Measurements from ENCODE around the gene GPR3. TPM values are rescaled to one million over a fixed set of nuclear protein-coding genes. Genes with fewer than 3 reads are reported as not detected.

GPR3 gene
- total and polyA plus RNA-seq, 2 of the 13 experiments (the other 11 are each of a cell fraction or from before 2014, with no cell fraction given): 1.00 to 2.6 TPM

DNA sequence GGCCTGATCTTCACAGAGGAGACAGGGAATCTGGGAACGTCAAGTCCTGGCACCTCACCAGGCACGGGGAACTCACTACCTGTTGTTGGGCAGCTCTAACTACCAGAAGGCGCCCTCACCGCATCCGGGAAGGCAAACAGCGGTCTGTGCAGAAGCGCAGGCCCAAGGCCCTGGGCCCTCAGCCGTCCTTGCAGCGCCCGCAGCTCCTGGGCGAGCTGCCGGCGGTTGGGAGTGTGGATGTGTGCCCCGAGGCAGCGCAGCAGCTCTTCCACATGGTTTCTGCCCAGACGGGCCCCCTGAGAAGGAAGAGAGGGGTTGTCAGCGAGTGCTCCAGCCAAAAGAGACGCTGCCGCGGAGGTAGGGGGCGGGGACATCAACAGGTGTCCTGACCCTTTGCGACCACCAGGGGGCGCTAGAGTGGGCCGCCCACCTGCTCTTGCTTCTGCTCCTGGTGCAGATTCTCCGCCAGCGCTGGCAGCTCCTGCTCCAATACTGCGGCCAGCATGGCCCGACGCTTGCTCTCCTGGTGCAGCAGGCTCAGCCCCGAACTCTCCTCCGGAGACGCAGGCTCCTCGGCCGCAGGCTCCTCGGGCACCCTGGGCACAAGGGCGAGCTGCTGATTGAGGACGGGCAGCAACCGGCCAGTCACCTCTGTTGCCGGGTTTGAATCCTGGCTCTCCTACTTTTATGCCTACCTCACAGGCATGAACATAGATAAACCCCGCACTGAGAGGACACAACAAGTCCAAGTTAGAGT lies 35.0 kb upstream of the GPR3 start (continued):
- TF ChIP-seq, protein P1, sequence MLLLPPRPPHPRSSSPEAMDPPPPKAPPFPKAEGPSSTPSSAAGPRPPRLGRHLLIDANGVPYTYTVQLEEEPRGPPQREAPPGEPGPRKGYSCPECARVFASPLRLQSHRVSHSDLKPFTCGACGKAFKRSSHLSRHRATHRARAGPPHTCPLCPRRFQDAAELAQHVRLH (CRISPR knock-in tag; IDR thresholded peaks at IDR 0.05; ENCODE audit: borderline replicate concordance, low read depth): no peak
- peak; percentile 56 for TF ChIP-seq MYC (CRISPR knock-in tag; IDR thresholded peaks at IDR 0.05; ENCODE audit: borderline replicate concordance)
- TF ChIP-seq SP2 (CRISPR knock-in tag; IDR thresholded peaks at IDR 0.05): no peak
- TF ChIP-seq MBNL3 (CRISPR knock-in tag; conservative IDR thresholded peaks at IDR 0.05): no peak
- no peak for TF ChIP-seq SMAD1 (CRISPR knock-in tag; IDR thresholded peaks at IDR 0.05; ENCODE audit: borderline replicate concordance, low read depth)
- TF ChIP-seq, protein P2, sequence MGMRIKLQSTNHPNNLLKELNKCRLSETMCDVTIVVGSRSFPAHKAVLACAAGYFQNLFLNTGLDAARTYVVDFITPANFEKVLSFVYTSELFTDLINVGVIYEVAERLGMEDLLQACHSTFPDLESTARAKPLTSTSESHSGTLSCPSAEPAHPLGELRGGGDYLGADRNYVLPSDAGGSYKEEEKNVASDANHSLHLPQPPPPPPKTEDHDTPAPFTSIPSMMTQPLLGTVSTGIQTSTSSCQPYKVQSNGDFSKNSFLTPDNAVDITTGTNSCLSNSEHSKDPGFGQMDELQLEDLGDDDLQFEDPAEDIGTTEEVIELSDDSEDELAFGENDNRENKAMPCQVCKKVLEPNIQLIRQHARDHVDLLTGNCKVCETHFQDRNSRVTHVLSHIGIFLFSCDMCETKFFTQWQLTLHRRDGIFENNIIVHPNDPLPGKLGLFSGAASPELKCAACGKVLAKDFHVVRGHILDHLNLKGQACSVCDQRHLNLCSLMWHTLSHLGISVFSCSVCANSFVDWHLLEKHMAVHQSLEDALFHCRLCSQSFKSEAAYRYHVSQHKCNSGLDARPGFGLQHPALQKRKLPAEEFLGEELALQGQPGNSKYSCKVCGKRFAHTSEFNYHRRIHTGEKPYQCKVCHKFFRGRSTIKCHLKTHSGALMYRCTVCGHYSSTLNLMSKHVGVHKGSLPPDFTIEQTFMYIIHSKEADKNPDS (CRISPR knock-in tag; IDR thresholded peaks at IDR 0.05): no peak
- no peak for TF ChIP-seq ZNF510 (CRISPR knock-in tag; IDR thresholded peaks at IDR 0.05; ENCODE audit: low read depth)
- TF ChIP-seq SYNCRIP (IDR thresholded peaks at IDR 0.05; ENCODE audit: insufficient read depth, low read depth, low read length): no peak
- peak; percentile 49; the same call in 1 of the 2 replicates for TF ChIP-seq ZBTB38 (CRISPR knock-in tag; IDR thresholded peaks at IDR 0.05)
- TF ChIP-seq MAFK (conservative IDR thresholded peaks at IDR 0.05 in 1 of 2, IDR thresholded peaks at IDR 0.05 in 1 of 2; ENCODE audit: low read length in 2 of 2): no peak
- no peak for TF ChIP-seq KAT2B (IDR thresholded peaks at IDR 0.05; ENCODE audit: borderline replicate concordance, low read depth, low read length)
- TF ChIP-seq FOXK2 (IDR thresholded peaks at IDR 0.05): no peak
- no peak for TF ChIP-seq HNRNPL (IDR thresholded peaks at IDR 0.05; ENCODE audit: low read depth, low read length)
- peak; percentile 61; the same call in 1 of the 2 replicates for TF ChIP-seq SP5 (CRISPR knock-in tag; IDR thresholded peaks at IDR 0.05; ENCODE audit: borderline replicate concordance, low read depth)
- peak; percentile 76 for TF ChIP-seq XRCC5 (optimal IDR thresholded peaks at IDR 0.05; ENCODE audit: low read length)
- no peak for TF ChIP-seq ZIK1 (CRISPR knock-in tag; IDR thresholded peaks at IDR 0.05; ENCODE audit: borderline replicate concordance, low read depth)
- TF ChIP-seq ZNF772 (CRISPR knock-in tag; IDR thresholded peaks at IDR 0.05): 0 out of 2 replicates have a peak, but pooled peaks have one; percentile 29
- peak; percentile 38; the same call in 1 of the 2 replicates for TF ChIP-seq ZNF350 (CRISPR knock-in tag; IDR thresholded peaks at IDR 0.05; ENCODE audit: borderline replicate concordance, low read depth)
- TF ChIP-seq SAP130 (CRISPR knock-in tag; IDR thresholded peaks at IDR 0.05; ENCODE audit: low read depth): peak; percentile 31; the same call in 1 of the 2 replicates
- TF ChIP-seq, protein P3, sequence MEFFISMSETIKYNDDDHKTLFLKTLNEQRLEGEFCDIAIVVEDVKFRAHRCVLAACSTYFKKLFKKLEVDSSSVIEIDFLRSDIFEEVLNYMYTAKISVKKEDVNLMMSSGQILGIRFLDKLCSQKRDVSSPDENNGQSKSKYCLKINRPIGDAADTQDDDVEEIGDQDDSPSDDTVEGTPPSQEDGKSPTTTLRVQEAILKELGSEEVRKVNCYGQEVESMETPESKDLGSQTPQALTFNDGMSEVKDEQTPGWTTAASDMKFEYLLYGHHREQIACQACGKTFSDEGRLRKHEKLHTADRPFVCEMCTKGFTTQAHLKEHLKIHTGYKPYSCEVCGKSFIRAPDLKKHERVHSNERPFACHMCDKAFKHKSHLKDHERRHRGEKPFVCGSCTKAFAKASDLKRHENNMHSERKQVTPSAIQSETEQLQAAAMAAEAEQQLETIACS (CRISPR knock-in tag; IDR thresholded peaks at IDR 0.05): no peak
- TF ChIP-seq JDP2 (CRISPR knock-in tag; IDR thresholded peaks at IDR 0.05; ENCODE audit: borderline replicate concordance): no peak
- no peak for TF ChIP-seq SIX4 (CRISPR knock-in tag; IDR thresholded peaks at IDR 0.05)
- TF ChIP-seq ZNF788 (CRISPR knock-in tag; IDR thresholded peaks at IDR 0.05; ENCODE audit: borderline replicate concordance): peak; percentile 77; the same call in 1 of the 2 replicates
- TF ChIP-seq, protein P4, sequence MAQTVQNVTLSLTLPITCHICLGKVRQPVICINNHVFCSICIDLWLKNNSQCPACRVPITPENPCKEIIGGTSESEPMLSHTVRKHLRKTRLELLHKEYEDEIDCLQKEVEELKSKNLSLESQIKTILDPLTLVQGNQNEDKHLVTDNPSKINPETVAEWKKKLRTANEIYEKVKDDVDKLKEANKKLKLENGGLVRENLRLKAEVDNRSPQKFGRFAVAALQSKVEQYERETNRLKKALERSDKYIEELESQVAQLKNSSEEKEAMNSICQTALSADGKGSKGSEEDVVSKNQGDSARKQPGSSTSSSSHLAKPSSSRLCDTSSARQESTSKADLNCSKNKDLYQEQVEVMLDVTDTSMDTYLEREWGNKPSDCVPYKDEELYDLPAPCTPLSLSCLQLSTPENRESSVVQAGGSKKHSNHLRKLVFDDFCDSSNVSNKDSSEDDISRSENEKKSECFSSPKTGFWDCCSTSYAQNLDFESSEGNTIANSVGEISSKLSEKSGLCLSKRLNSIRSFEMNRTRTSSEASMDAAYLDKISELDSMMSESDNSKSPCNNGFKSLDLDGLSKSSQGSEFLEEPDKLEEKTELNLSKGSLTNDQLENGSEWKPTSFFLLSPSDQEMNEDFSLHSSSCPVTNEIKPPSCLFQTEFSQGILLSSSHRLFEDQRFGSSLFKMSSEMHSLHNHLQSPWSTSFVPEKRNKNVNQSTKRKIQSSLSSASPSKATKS (CRISPR knock-in tag; IDR thresholded peaks at IDR 0.05): no peak
- peak; percentile 18 for TF ChIP-seq YY1 (IDR thresholded peaks at IDR 0.05; ENCODE audit: insufficient read depth, insufficient replicate concordance, low read depth, low read length)
